SK-N-SH (cell line): ENCODE data around the gene ANGPTL1. TPM values are rescaled to one million over a fixed set of nuclear protein-coding genes. Genes with fewer than 3 reads are reported as not detected.
A peak's percentile ranks its signal among the peaks of the same experiment; 100 is the strongest.

Source experiments
- CTCF ChIA-PET: fragments of 300-600, 350-600 bp; formaldehyde crosslinking; extraction: SDS; loops from one replicate; lab custom pipeline; 2021; lab: Yijun Ruan, JAX
- POLR2A ChIA-PET: fragments of 350-600 bp; sonication (Branson Sonifier 250); formaldehyde crosslinking; extraction: SDS; loops from one replicate; lab custom pipeline; 2020; ENCODE audit warnings: antibody characterized with exemption, inconsistent platforms; lab: Yijun Ruan, JAX
- DNase-seq: peaks from one replicate; pipeline ENCODE4 v3.0.0; 2012
- H2AFZ ChIP-seq: fragments of 200-600 bp; sonication (generic); 2 replicates; pipeline ENCODE4 v1.8.1; 2016; ENCODE audit warnings: antibody characterized with exemption, mild to moderate bottlenecking, low read depth
- H3F3A ChIP-seq: fragments of 200-600 bp; sonication (generic); replicated peaks from 2 replicates; pipeline ENCODE3; 2016; ENCODE audit warnings: antibody characterized with exemption, mild to moderate bottlenecking; ENCODE audit not compliant: insufficient read depth
- H3K27ac ChIP-seq, 2 experiments: fragments of 200-500 bp in 1 of 2; fragments of 200-600 bp in 1 of 2; sonication (Bioruptor generic) in 1 of 2; sonication (generic), shearing (Covaris generic) in 1 of 2; 2 replicates each; pipeline versions ENCODE4 v1.5.1 to v1.6.1; 2014 to 2016; ENCODE audit warnings: low read depth in 2 of 2, inconsistent platforms in 1 of 2, low read length in 1 of 2, mild to moderate bottlenecking in 1 of 2, mixed read lengths in 1 of 2
- H3K27me3 ChIP-seq: fragments of 200-600 bp; sonication (generic), shearing (Covaris generic); 2 replicates; pipeline ENCODE4 v1.6.1; 2016; ENCODE audit warnings: mixed run types; ENCODE audit not compliant: insufficient read depth
- H3K36me3 ChIP-seq, 2 experiments: fragments of 200-500 bp in 1 of 2; fragments of 200-600 bp in 1 of 2; sonication (Bioruptor generic) in 1 of 2; sonication (generic) in 1 of 2; replicated peaks in 1 of 2; 2 replicates each; pipeline versions ENCODE3 to v1.5.1; 2014 to 2016; ENCODE audit warnings: low read length in 1 of 2, mild to moderate bottlenecking in 1 of 2; ENCODE audit not compliant: insufficient read depth in 2 of 2, control insufficient read depth in 1 of 2
- H3K4me1 ChIP-seq, 2 experiments: fragments of 200-500 bp in 1 of 2; fragments of 200-600 bp in 1 of 2; sonication (Bioruptor generic) in 1 of 2; sonication (generic), shearing (Covaris generic) in 1 of 2; 2 replicates each; pipeline versions ENCODE4 v1.5.1 to v1.6.1; 2014 to 2016; ENCODE audit warnings: low read depth in 1 of 2, low read length in 1 of 2, mixed run types in 1 of 2; ENCODE audit not compliant: insufficient read depth in 2 of 2, control insufficient read depth in 1 of 2
- H3K4me2 ChIP-seq: fragments of 200-600 bp; sonication (generic), shearing (Covaris generic); 2 replicates; pipeline ENCODE4 v1.6.1; 2017; ENCODE audit warnings: mixed run types
- H3K4me3 ChIP-seq, 2 experiments: fragments of 200-500 bp in 1 of 2; fragments of 200-600 bp in 1 of 2; sonication (Bioruptor generic) in 1 of 2; sonication (generic), shearing (Covaris generic) in 1 of 2; 2 replicates each; pipeline versions ENCODE4 v1.5.1 to v1.8.1; 2014 to 2016; ENCODE audit warnings: low read depth in 2 of 2, inconsistent platforms in 1 of 2, low read length in 1 of 2, mild to moderate bottlenecking in 1 of 2, mixed read lengths in 1 of 2, moderate library complexity in 1 of 2
- H3K79me2 ChIP-seq: fragments of 200-600 bp; sonication (generic); 2 replicates; pipeline ENCODE4 v1.8.1; 2017; ENCODE audit warnings: mild to moderate bottlenecking; ENCODE audit not compliant: insufficient read depth
- H3K9ac ChIP-seq: fragments of 200-600 bp; sonication (generic); 2 replicates; pipeline ENCODE4 v1.6.1; 2017; ENCODE audit warnings: mixed run types
- H3K9me2 ChIP-seq: fragments of 200-600 bp; sonication (generic); 2 replicates; pipeline ENCODE4 v1.6.1; 2017; ENCODE audit warnings: mixed run types
- H3K9me3 ChIP-seq: fragments of 200-600 bp; sonication (generic); 2 replicates; pipeline ENCODE4 v1.6.1; 2017; ENCODE audit warnings: mixed run types, mild to moderate bottlenecking, moderate library complexity
- H4K20me1 ChIP-seq: fragments of 200-600 bp; sonication (generic); 2 replicates; pipeline ENCODE4 v1.6.1; 2017; ENCODE audit warnings: mild to moderate bottlenecking, mixed run types; ENCODE audit not compliant: insufficient read depth
- CHD2 ChIP-seq: fragments of 150-350 bp; IDR thresholded peaks from 2 replicates; pipeline ENCODE4 v1.6.1; 2018; ENCODE audit warnings: low read length; ENCODE audit not compliant: partially characterized antibody
- FOSL2 ChIP-seq: IDR thresholded peaks from 2 replicates; pipeline ENCODE4 v1.4.0; 2012; ENCODE audit warnings: low read depth, mild to moderate bottlenecking, moderate library complexity, borderline replicate concordance
- MEF2A ChIP-seq: IDR thresholded peaks from 2 replicates; pipeline ENCODE4 v1.4.0; 2012; ENCODE audit warnings: low read depth, borderline replicate concordance
- NFIC ChIP-seq: IDR thresholded peaks from 2 replicates; pipeline ENCODE4 v1.4.0; 2012; ENCODE audit warnings: borderline replicate concordance
- NRF1 ChIP-seq: IDR thresholded peaks from 2 replicates; pipeline ENCODE4 v1.6.1; 2012; ENCODE audit warnings: low read depth, mild to moderate bottlenecking, low read length
- RAD21 ChIP-seq: IDR thresholded peaks from 2 replicates; pipeline ENCODE4 v1.6.1; 2012; ENCODE audit warnings: mild to moderate bottlenecking, low read length
- RFX5 ChIP-seq: IDR thresholded peaks from 2 replicates; pipeline ENCODE4 v1.6.1; 2012; ENCODE audit warnings: mild to moderate bottlenecking, improper control_type of control experiment, low read length
- RXRA ChIP-seq: IDR thresholded peaks from 2 replicates; pipeline ENCODE4 v1.4.0; 2012; ENCODE audit warnings: low read depth, mild to moderate bottlenecking, borderline replicate concordance
- TCF12 ChIP-seq: IDR thresholded peaks from 2 replicates; pipeline ENCODE4 v1.4.0; 2012
- WGBS: methylation state at CpG from one replicate; pipeline ENCODE4 v1.1.6; 2017; ENCODE audit warnings: low lambda C conversion rate; 5-methylcytosine and 5-hydroxymethylcytosine counted together
- polyA plus RNA-seq, 3 experiments: library from polyadenylated mRNA; depleted of rRNA; stranded (reverse); fragments of >200 nt; gene quantifications; 2 replicates each; pipeline ENCODE4 v1.2.3, GENCODE V29; 2012
- TF ChIP-seq, protein P1 (sequence below): IDR thresholded peaks from 2 replicates; pipeline ENCODE4; 2012
- TF ChIP-seq, protein P2 (sequence below): fragments of 150-350 bp; IDR thresholded peaks from 2 replicates; pipeline ENCODE4 v1.6.1; 2017; ENCODE audit warnings: antibody characterized with exemption, low read length, low read depth, borderline replicate concordance
- TF ChIP-seq, protein P3 (sequence below): fragments of 200-600 bp; sonication (generic); IDR thresholded peaks from 2 replicates; pipeline ENCODE4 v1.6.1; 2017; ENCODE audit warnings: antibody characterized with exemption, mild to moderate bottlenecking, moderate library complexity
- TF ChIP-seq, protein P4 (sequence below): fragments of 150-350 bp; IDR thresholded peaks from 2 replicates; pipeline ENCODE4 v1.6.1; 2016; ENCODE audit warnings: mild to moderate bottlenecking, low read depth, low read length

Gene ANGPTL1
- polyA plus RNA-seq, 1 of the 3 experiments (the other 2 are of a cell fraction): not detected

DNA sequence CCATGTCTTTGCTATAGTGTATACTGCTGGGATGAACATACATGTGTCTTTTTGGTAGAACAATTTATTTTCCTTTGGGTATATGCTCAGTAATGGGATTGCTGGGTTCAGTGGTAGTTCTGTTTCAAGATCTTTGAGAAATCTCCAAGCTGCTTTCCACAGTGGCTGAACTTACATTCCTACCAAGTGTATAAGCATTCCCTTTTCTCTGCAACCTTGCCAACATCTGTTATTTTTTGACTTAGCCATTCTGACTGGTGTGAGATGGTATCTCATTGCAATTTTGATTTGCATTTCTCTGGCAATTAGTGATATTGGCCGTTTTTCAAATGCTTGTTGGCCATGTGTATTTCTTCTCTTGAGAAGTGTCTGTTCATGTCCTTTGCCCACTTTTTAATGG is 37.5 kb upstream of the ANGPTL1 start:
- peak overlapping the region in 1 of 2 experiments; percentile 1; a peak in 1 of 4 replicates for H3K27ac ChIP-seq
- WGBS: 26% methylated on average over 1 of the region's 1 CpG
- H4K20me1 ChIP-seq: no peaks in the 10 kb centered on the region
- no peaks in the 10 kb centered on the region for H3K27me3 ChIP-seq
- no peak for DNase-seq
- ChIA-PET POLR2A (no interaction called here), CTCF (interaction anchor here (1.2 kb wide), 1 partner anchor 94 kb away, joined by 4 read pairs; no protein-coding TSS in a partner anchor)
- no peaks in the 10 kb centered on the region for H3K4me1 ChIP-seq
- no peaks in the 10 kb centered on the region for H3K79me2 ChIP-seq
- H3F3A ChIP-seq: no peaks in the 10 kb centered on the region
- TF ChIP-seq RFX5 (no peak), FOSL2 (no peak), TCF12 (peak; percentile 55; the same call in 1 of the 2 replicates), CHD2 (no peak), NFIC (peak; percentile 56; the same call in 1 of the 2 replicates), NRF1 (no peak)
- TF ChIP-seq, protein P1, sequence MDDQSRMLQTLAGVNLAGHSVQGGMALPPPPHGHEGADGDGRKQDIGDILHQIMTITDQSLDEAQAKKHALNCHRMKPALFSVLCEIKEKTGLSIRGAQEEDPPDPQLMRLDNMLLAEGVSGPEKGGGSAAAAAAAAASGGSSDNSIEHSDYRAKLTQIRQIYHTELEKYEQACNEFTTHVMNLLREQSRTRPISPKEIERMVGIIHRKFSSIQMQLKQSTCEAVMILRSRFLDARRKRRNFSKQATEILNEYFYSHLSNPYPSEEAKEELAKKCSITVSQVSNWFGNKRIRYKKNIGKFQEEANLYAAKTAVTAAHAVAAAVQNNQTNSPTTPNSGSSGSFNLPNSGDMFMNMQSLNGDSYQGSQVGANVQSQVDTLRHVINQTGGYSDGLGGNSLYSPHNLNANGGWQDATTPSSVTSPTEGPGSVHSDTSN: 0 out of 2 replicates have a peak, but pooled peaks have one; percentile 15
- TF ChIP-seq, protein P2, sequence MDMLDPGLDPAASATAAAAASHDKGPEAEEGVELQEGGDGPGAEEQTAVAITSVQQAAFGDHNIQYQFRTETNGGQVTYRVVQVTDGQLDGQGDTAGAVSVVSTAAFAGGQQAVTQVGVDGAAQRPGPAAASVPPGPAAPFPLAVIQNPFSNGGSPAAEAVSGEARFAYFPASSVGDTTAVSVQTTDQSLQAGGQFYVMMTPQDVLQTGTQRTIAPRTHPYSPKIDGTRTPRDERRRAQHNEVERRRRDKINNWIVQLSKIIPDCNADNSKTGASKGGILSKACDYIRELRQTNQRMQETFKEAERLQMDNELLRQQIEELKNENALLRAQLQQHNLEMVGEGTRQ: no peak
- no peak overlapping the region for H3K4me2 ChIP-seq
- H3K9me3 ChIP-seq: no peaks in the 10 kb centered on the region
- H3K9ac ChIP-seq: no peak overlapping the region
- no peak overlapping the region for H2AFZ ChIP-seq
- no peaks in the 10 kb centered on the region for H3K9me2 ChIP-seq
- no peak overlapping the region for H3K4me3 ChIP-seq
- H3K36me3 ChIP-seq: peaks cover 11 to 35% of the 10 kb centered on the region in 2 experiments

DNA sequence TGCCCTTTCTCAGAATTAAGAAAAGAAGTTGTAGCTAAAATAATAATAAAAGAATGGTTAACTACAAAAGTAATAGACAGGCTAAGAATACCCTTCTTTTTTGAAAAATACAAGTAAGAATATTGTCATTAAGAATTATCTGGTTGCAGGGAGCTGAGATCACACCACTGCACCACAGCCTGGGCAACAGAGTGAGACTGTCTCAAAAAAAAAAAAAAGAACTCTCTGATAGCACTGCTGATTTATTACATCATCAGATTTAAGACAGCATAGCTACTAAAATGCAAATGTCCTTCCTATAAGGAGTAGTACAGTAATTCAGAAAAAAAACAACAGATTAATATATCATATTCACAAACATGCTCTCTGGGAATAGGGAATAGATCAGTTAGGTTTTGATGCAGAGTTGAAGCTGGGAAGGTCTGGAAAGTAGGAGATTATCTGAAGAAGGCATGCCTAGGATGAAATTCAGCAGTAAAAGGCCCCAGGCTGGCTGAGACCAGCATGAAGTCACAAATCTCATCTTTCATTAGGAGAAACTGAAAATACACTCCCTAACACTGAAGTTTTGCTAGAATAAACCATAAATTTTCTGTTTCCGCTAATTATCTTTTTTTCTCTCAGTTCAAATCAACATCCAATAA is 30.7 kb upstream of the ANGPTL1 start:
- CTCF ChIA-PET: interaction anchor here (0.9 to 1.6 kb wide), 4 partner anchors 8 to 370 kb away, joined by 3 to 4 read pairs (median 3); no protein-coding TSS in a partner anchor
- 93% methylated on average over 1 of the region's 1 CpG for WGBS
- Histone ChIP-seq H3K36me3 (peaks cover 25 to 30% of the 10 kb centered on the region in 2 experiments), H3K4me3 (no peak overlapping the region), H3K27me3 (no peaks in the 10 kb centered on the region), H3K79me2 (no peaks in the 10 kb centered on the region), H2AFZ (no peak overlapping the region), H4K20me1 (no peaks in the 10 kb centered on the region), H3K9ac (no peak overlapping the region), H3K9me2 (no peaks in the 10 kb centered on the region), H3F3A (no peaks in the 10 kb centered on the region), H3K4me2 (no peak overlapping the region)
- POLR2A ChIA-PET: no interaction called here
- no peak for DNase-seq
- TF ChIP-seq MEF2A: no peak
- TF ChIP-seq, protein P3, sequence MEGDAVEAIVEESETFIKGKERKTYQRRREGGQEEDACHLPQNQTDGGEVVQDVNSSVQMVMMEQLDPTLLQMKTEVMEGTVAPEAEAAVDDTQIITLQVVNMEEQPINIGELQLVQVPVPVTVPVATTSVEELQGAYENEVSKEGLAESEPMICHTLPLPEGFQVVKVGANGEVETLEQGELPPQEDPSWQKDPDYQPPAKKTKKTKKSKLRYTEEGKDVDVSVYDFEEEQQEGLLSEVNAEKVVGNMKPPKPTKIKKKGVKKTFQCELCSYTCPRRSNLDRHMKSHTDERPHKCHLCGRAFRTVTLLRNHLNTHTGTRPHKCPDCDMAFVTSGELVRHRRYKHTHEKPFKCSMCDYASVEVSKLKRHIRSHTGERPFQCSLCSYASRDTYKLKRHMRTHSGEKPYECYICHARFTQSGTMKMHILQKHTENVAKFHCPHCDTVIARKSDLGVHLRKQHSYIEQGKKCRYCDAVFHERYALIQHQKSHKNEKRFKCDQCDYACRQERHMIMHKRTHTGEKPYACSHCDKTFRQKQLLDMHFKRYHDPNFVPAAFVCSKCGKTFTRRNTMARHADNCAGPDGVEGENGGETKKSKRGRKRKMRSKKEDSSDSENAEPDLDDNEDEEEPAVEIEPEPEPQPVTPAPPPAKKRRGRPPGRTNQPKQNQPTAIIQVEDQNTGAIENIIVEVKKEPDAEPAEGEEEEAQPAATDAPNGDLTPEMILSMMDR: no peak
- TF ChIP-seq, protein P4, sequence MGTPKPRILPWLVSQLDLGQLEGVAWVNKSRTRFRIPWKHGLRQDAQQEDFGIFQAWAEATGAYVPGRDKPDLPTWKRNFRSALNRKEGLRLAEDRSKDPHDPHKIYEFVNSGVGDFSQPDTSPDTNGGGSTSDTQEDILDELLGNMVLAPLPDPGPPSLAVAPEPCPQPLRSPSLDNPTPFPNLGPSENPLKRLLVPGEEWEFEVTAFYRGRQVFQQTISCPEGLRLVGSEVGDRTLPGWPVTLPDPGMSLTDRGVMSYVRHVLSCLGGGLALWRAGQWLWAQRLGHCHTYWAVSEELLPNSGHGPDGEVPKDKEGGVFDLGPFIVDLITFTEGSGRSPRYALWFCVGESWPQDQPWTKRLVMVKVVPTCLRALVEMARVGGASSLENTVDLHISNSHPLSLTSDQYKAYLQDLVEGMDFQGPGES: no peak
- no peak for TF ChIP-seq RXRA
- TF ChIP-seq, protein P1: no peak
- TF ChIP-seq RAD21: no peak
- TF ChIP-seq, all 33 proteins: peak for 0
- Histone ChIP-seq H3K27ac (no peak overlapping the region), H3K9me3 (no peaks in the 10 kb centered on the region), H3K4me1 (no peaks in the 10 kb centered on the region; a peak in 1 of 4 replicates)
